Stomach smooth muscle (tissue), 2 donors: ENCODE data around the gene IQCK.

Experiments
- H3K27ac ChIP-seq: one replicate; pipeline ENCODE4 v1.7.0; 2013; ENCODE audit warnings: mild to moderate bottlenecking, low read length, inconsistent platforms
- H3K27me3 ChIP-seq, 2 donors: one replicate each; pipeline ENCODE4 v1.7.0; 2013; ENCODE audit warnings: low read length in 2 of 2; ENCODE audit not compliant: insufficient read depth in 2 of 2, control insufficient read depth in 1 of 2
- H3K36me3 ChIP-seq, 2 donors: one replicate each; pipeline ENCODE4 v1.7.0; 2013; ENCODE audit warnings: low read length in 2 of 2; ENCODE audit not compliant: control insufficient read depth in 2 of 2, insufficient read depth in 2 of 2
- H3K4me1 ChIP-seq: one replicate; pipeline ENCODE4 v1.7.0; 2013; ENCODE audit warnings: low read length; ENCODE audit not compliant: control insufficient read depth, insufficient read depth
- H3K4me3 ChIP-seq, 2 donors: one replicate each; pipeline ENCODE4 v1.7.0; 2013; ENCODE audit warnings: low read length in 2 of 2
- H3K9ac ChIP-seq, 2 donors: one replicate each; pipeline ENCODE4 v1.7.0; 2013; ENCODE audit warnings: low read length in 2 of 2, mild to moderate bottlenecking in 1 of 2
- H3K9me3 ChIP-seq, 2 donors: one replicate each; pipeline ENCODE4 v1.7.0; 2013; ENCODE audit warnings: low read length in 2 of 2; ENCODE audit not compliant: control insufficient read depth in 2 of 2
- donor health status: healthy.
- donor health status: Pancreatic carcinoma.

Gene IQCK

DNA sequence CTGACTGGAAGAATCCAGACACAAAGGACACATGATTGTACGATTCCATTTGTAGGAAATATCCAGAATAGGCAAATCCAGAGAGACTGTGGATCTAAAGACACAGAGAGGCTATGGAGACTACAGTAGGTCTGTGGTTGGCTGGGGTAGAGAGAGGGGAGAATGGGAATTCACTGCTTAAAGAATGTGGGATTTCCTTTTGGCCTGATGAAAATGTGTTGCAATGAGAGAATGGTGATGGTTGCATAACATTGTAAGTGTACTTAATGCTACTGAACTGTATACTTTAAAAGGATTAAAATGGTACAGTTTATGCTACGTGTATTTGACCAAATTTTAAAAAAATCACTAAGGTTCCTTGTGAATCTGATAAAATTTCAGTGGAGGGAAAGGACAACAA lies 104.5 kb downstream of the IQCK start:
- Histone ChIP-seq H3K4me3 (no peak overlapping the region), H3K36me3 (no peaks in the 10 kb centered on the region), H3K4me1 (no peaks in the 10 kb centered on the region), H3K9me3 (no peaks in the 10 kb centered on the region), H3K27ac (no peak overlapping the region), H3K9ac (no peak overlapping the region), H3K27me3 (no peaks in the 10 kb centered on the region)

DNA sequence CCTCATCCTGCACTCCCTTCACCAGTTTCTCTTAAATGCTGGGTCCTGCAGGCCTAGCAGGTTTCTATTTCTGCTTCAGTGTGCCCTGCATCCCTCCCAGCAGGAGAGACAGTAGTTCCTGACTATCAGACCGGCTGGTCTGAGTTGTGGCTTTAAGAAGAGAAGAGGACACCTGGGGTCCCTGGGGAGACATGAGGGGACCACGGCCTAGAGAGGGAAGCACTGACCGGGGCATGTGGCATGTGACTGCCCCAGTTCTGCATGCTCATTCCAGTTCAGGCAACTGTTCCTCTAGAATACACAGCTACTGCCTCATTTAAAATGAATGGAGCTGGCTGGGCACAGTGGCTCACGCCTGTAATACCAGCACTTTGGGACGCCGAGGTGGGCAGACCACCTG lies 105.3 kb downstream of the IQCK start:
- Histone ChIP-seq H3K27ac (no peak overlapping the region), H3K9me3 (no peaks in the 10 kb centered on the region), H3K4me3 (no peak overlapping the region), H3K4me1 (no peaks in the 10 kb centered on the region), H3K9ac (no peak overlapping the region), H3K36me3 (no peaks in the 10 kb centered on the region), H3K27me3 (no peaks in the 10 kb centered on the region)

GRCh38 chr16:19824216-19824615 lies 106.1 kb downstream of the IQCK start:
- no peak overlapping the region for H3K27ac ChIP-seq
- no peak overlapping the region for H3K9ac ChIP-seq
- H3K9me3 ChIP-seq = no peaks in the 10 kb centered on the region
- H3K27me3 ChIP-seq = no peaks in the 10 kb centered on the region
- H3K4me3 ChIP-seq = no peak overlapping the region
- no peaks in the 10 kb centered on the region for H3K4me1 ChIP-seq
- H3K36me3 ChIP-seq = no peaks in the 10 kb centered on the region

GRCh38 chr16:19829844-19830692 lies 112.0 kb downstream of the IQCK start:
- Histone ChIP-seq H3K27me3 (no peaks in the 10 kb centered on the region), H3K27ac (no peak overlapping the region), H3K9me3 (no peaks in the 10 kb centered on the region)

GRCh38 chr16:19830902-19831560 lies 113.0 kb downstream of the IQCK start:
- H3K9ac ChIP-seq = no peak overlapping the region
- H3K36me3 ChIP-seq = peaks cover 0 to 3% of the 10 kb centered on the region in 2 donors
- no peaks in the 10 kb centered on the region for H3K27me3 ChIP-seq
- no peak overlapping the region for H3K4me3 ChIP-seq
- H3K9me3 ChIP-seq = no peaks in the 10 kb centered on the region
- H3K27ac ChIP-seq = no peak overlapping the region
- no peaks in the 10 kb centered on the region for H3K4me1 ChIP-seq

More at GRCh38 chr16:19829844-19830692, 112.0 kb downstream of the IQCK start:
- peaks cover 0 to 3% of the 10 kb centered on the region in 2 donors for H3K36me3 ChIP-seq
- H3K4me3 ChIP-seq = no peak overlapping the region
- no peak overlapping the region for H3K9ac ChIP-seq
- no peaks in the 10 kb centered on the region for H3K4me1 ChIP-seq

GRCh38 chr16:19831678-19832077 lies 113.6 kb downstream of the IQCK start:
- H3K4me3 ChIP-seq = no peak overlapping the region
- H3K27ac ChIP-seq = no peak overlapping the region
- peaks cover 0 to 3% of the 10 kb centered on the region in 2 donors for H3K36me3 ChIP-seq
- H3K9ac ChIP-seq = no peak overlapping the region
- H3K27me3 ChIP-seq = no peaks in the 10 kb centered on the region
- H3K9me3 ChIP-seq = no peaks in the 10 kb centered on the region
- no peaks in the 10 kb centered on the region for H3K4me1 ChIP-seq

- no peaks in the 10 kb centered on the region for H3K27me3 ChIP-seq
- H3K27ac ChIP-seq = no peak overlapping the region
- H3K4me1 ChIP-seq = no peaks in the 10 kb centered on the region
- peaks cover 0 to 3% of the 10 kb centered on the region in 2 donors for H3K36me3 ChIP-seq
- no peak overlapping the region for H3K4me3 ChIP-seq
- H3K9ac ChIP-seq = no peak overlapping the region
- no peaks in the 10 kb centered on the region for H3K9me3 ChIP-seq
Measured at GRCh38 chr16:19833176-19833575, 115.1 kb downstream of the IQCK start.

DNA sequence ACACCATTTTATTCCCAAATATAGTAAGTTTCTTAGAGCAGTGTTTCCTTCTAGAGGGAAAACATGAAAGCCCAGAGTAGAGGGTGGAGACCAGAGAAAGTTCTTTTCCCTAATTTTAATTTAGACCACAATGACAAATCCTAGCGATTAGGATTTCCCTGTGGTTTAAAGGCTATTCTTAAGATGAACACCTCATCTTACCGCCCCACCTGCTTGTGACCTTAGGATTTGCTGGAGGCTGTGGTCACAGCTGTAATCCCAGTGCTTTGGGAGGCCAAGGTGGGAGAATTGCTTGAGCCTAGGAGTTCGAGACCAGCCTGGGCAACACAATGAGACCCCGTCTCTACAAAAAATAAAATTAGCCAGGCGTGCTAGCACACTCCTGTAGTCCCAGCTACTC lies 115.5 kb downstream of the IQCK start:
- H3K4me1 ChIP-seq = no peaks in the 10 kb centered on the region
- H3K4me3 ChIP-seq = no peak overlapping the region
- no peaks in the 10 kb centered on the region for H3K9me3 ChIP-seq
- peaks cover 0 to 3% of the 10 kb centered on the region in 2 donors for H3K36me3 ChIP-seq
- no peaks in the 10 kb centered on the region for H3K27me3 ChIP-seq
- no peak overlapping the region for H3K27ac ChIP-seq
- H3K9ac ChIP-seq = no peak overlapping the region

- no peaks in the 10 kb centered on the region for H3K9me3 ChIP-seq
- no peaks in the 10 kb centered on the region for H3K4me1 ChIP-seq
- no peak overlapping the region for H3K9ac ChIP-seq
- no peak overlapping the region for H3K4me3 ChIP-seq
- no peaks in the 10 kb centered on the region for H3K36me3 ChIP-seq
- no peak overlapping the region for H3K27ac ChIP-seq
- no peaks in the 10 kb centered on the region for H3K27me3 ChIP-seq
Measured at GRCh38 chr16:19835196-19835595, 117.1 kb downstream of the IQCK start.

DNA sequence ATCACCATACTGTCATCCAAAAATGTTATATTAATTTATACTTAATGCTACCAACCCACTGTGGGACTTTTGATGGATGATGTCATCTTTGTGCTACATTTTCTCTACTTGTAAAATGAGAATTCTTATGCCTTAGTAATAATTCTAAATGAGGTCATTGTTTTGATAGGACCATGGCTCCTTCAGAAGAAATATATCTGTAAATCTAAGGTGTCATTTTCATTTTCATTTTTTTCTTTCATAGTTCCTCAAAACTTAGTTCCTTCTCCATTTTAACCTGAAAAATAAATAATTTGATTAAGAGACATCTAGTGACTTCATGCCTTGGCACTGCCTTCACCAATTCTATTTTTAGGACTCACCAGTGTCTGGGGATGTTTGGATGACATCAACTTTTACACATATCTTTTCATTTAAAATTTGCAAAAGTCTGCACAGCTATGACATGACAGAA lies 117.9 kb downstream of the IQCK start:
- H3K27ac ChIP-seq = no peak overlapping the region
- H3K36me3 ChIP-seq = no peaks in the 10 kb centered on the region

More for the DNA sequence above, 117.9 kb downstream of the IQCK start:
- H3K9me3 ChIP-seq = no peaks in the 10 kb centered on the region
- H3K9ac ChIP-seq = no peak overlapping the region
- no peak overlapping the region for H3K4me3 ChIP-seq
- no peaks in the 10 kb centered on the region for H3K4me1 ChIP-seq
- H3K27me3 ChIP-seq = no peaks in the 10 kb centered on the region
